Liver (tissue), 9 donors: ENCODE data around the gene RANGAP1. TPM values are rescaled to one million over a fixed set of nuclear protein-coding genes. Genes with fewer than 3 reads are reported as not detected.

Source experiments
- DNase-seq: peaks from one replicate; pipeline ENCODE4 v3.0.0-alpha.2; 2017; ENCODE audit warnings: low spot score
- H3K27ac ChIP-seq, 2 donors: one replicate each; pipeline ENCODE4 v1.7.0; 2013; ENCODE audit warnings: inconsistent platforms in 2 of 2, low read length in 2 of 2, control low read depth in 1 of 2, low read depth in 1 of 2, mild to moderate bottlenecking in 1 of 2
- H3K27me3 ChIP-seq, 4 donors: one replicate each; pipeline versions ENCODE4 v1.6.1 to v1.7.0; 2013; ENCODE audit warnings: low read length in 3 of 4, inconsistent platforms in 1 of 4, mild to moderate bottlenecking in 1 of 4, moderate library complexity in 1 of 4; ENCODE audit not compliant: control insufficient read depth in 4 of 4, insufficient read depth in 4 of 4
- H3K36me3 ChIP-seq, 4 donors: one replicate each; pipeline versions ENCODE4 v1.6.1 to v1.7.0; 2013; ENCODE audit warnings: low read length in 3 of 4, mild to moderate bottlenecking in 3 of 4, low read depth in 1 of 4, moderate library complexity in 1 of 4; ENCODE audit not compliant: control insufficient read depth in 4 of 4, insufficient read depth in 3 of 4
- H3K4me1 ChIP-seq, 4 donors: one replicate each; pipeline versions ENCODE4 v1.6.1 to v1.7.0; 2013; ENCODE audit warnings: low read length in 3 of 4, mild to moderate bottlenecking in 3 of 4, moderate library complexity in 1 of 4; ENCODE audit not compliant: control insufficient read depth in 4 of 4, insufficient read depth in 4 of 4
- H3K4me3 ChIP-seq, 3 donors: one replicate each; pipeline versions ENCODE4 v1.6.1 to v1.7.0; 2013; ENCODE audit warnings: low read length in 3 of 3, control low read depth in 1 of 3, low read depth in 1 of 3, mild to moderate bottlenecking in 1 of 3
- H3K9ac ChIP-seq, 2 donors: one replicate each; pipeline ENCODE4 v1.7.0; 2013; ENCODE audit warnings: low read length in 2 of 2, mild to moderate bottlenecking in 2 of 2, moderate library complexity in 2 of 2, control low read depth in 1 of 2, low read depth in 1 of 2
- H3K9me3 ChIP-seq, 4 donors: one replicate each; pipeline versions ENCODE4 v1.6.1 to v1.7.0; 2013; ENCODE audit warnings: low read length in 3 of 4; ENCODE audit not compliant: control insufficient read depth in 4 of 4
- ATF3 ChIP-seq: IDR thresholded peaks from 2 replicates; pipeline ENCODE4 v1.6.1; 2016; ENCODE audit warnings: antibody characterized with exemption
- CTCF ChIP-seq: fragments of 150-350 bp; IDR thresholded peaks from 2 replicates; pipeline ENCODE4 v1.5.1; 2017; ENCODE audit warnings: improper control_type of control experiment, low read depth, low read length; ENCODE audit not compliant: missing input control
- EGR1 ChIP-seq, 2 donors: IDR thresholded peaks; 2 replicates each; pipeline ENCODE4 v1.6.1; 2016 to 2018; ENCODE audit warnings: antibody characterized with exemption in 2 of 2, low read depth in 2 of 2
- FOXA1 ChIP-seq: IDR thresholded peaks from 2 replicates; pipeline ENCODE4 v1.6.1; 2016; ENCODE audit warnings: antibody characterized with exemption
- FOXA2 ChIP-seq: IDR thresholded peaks from 2 replicates; pipeline ENCODE4 v1.6.1; 2016; ENCODE audit warnings: antibody characterized with exemption
- GABPA ChIP-seq, 2 donors: IDR thresholded peaks in 1 of 2; conservative IDR thresholded peaks in 1 of 2; 2 replicates each; pipeline ENCODE4 v1.6.1; 2016; ENCODE audit warnings: antibody characterized with exemption in 2 of 2, mild to moderate bottlenecking in 1 of 2, moderate library complexity in 1 of 2
- HNF4A ChIP-seq, 2 donors: conservative IDR thresholded peaks; 2 replicates each; pipeline ENCODE4 v1.6.1; 2016; ENCODE audit warnings: antibody characterized with exemption in 2 of 2, mild to moderate bottlenecking in 2 of 2
- HNF4G ChIP-seq: IDR thresholded peaks from 2 replicates; pipeline ENCODE4 v1.6.1; 2016; ENCODE audit warnings: antibody characterized with exemption
- JUND ChIP-seq, 2 donors: IDR thresholded peaks; 2 replicates each; pipeline ENCODE4 v1.6.1; 2016; ENCODE audit warnings: antibody characterized with exemption in 2 of 2
- MAX ChIP-seq: IDR thresholded peaks from 2 replicates; pipeline ENCODE4 v1.6.1; 2016; ENCODE audit warnings: antibody characterized with exemption
- NR2F2 ChIP-seq: IDR thresholded peaks from 2 replicates; pipeline ENCODE4 v1.6.1; 2016; ENCODE audit warnings: antibody characterized with exemption
- RAD21 ChIP-seq, 2 donors: IDR thresholded peaks; 2 replicates each; pipeline ENCODE4 v1.6.1; 2016; ENCODE audit warnings: antibody characterized with exemption in 2 of 2, mild to moderate bottlenecking in 2 of 2
- REST ChIP-seq: IDR thresholded peaks from 2 replicates; pipeline ENCODE4 v1.6.1; 2016; ENCODE audit warnings: antibody characterized with exemption, mild to moderate bottlenecking
- RXRA ChIP-seq, 2 donors: IDR thresholded peaks; 2 replicates each; pipeline ENCODE4 v1.6.1; 2017 to 2018; ENCODE audit warnings: antibody characterized with exemption in 2 of 2, mild to moderate bottlenecking in 1 of 2
- SP1 ChIP-seq: IDR thresholded peaks from 2 replicates; pipeline ENCODE4 v1.6.1; 2018; ENCODE audit warnings: antibody characterized with exemption, mild to moderate bottlenecking
- YY1 ChIP-seq: IDR thresholded peaks from 2 replicates; pipeline ENCODE4 v1.6.1; 2016; ENCODE audit warnings: antibody characterized with exemption, mild to moderate bottlenecking
- ZBTB33 ChIP-seq: IDR thresholded peaks from 2 replicates; pipeline ENCODE4 v1.6.1; 2016; ENCODE audit warnings: antibody characterized with exemption
- WGBS: extraction: QIAGEN DNeasy Blood & Tissue Kit; methylation state at CpG from one replicate; pipeline ENCODE4 v1.1.7; 2013; 5-methylcytosine and 5-hydroxymethylcytosine counted together
- polyA plus RNA-seq, 2 donors: library from polyadenylated mRNA; stranded (reverse) in 1 of 2; unstranded in 1 of 2; fragments of 200-250 nt in 1 of 2; fragments of >200 nt in 1 of 2; fragmentation: Nextera tagmentation in 1 of 2; extraction: Ambion mirVana in 1 of 2; gene quantifications; one replicate each; pipeline versions ENCODE4 v1.2.1 to v1.2.3, GENCODE V29; 2013 to 2015
- total RNA-seq, 2 donors: library from RNA; depleted of rRNA; stranded (reverse); fragments of >200 nt; gene quantifications; one replicate each; pipeline ENCODE4 v1.2.3, GENCODE V29; 2014
- donor health status: healthy.
- donor health status: healthy.
- donor health status: healthy.
- donor health status: healthy.
- donor health status: healthy.

RANGAP1 gene
- total and polyA plus RNA-seq, 4 donors = 12.0 to 40.3 (median 33.3) TPM

- Histone ChIP-seq H3K36me3 (peaks cover 4 to 34% (median 12%) of the 10 kb centered on the region in 4 donors), H3K27ac (no peak overlapping the region), H3K4me1 (peaks cover 0 to under 1% (median 0%) of the 10 kb centered on the region in 4 donors), H3K27me3 (no peaks in the 10 kb centered on the region), H3K4me3 (no peak overlapping the region), H3K9ac (no peak overlapping the region), H3K9me3 (no peaks in the 10 kb centered on the region)
- WGBS = 95% methylated on average over 16 of the region's 16 CpGs
- no peak for DNase-seq
- TF ChIP-seq FOXA1 (no peak), MAX (no peak), HNF4G (no peak), ATF3 (no peak), RAD21 (IDR thresholded peaks at IDR 0.05) (no peak), GABPA (IDR thresholded peaks at IDR 0.05 in 1 of 2, conservative IDR thresholded peaks at IDR 0.05 in 1 of 2) (no peak), ZBTB33 (no peak), FOXA2 (no peak), YY1 (no peak), HNF4A (conservative IDR thresholded peaks at IDR 0.05) (no peak), NR2F2 (no peak), SP1 (no peak), EGR1 (IDR thresholded peaks at IDR 0.05; ENCODE audit: low read depth in 2 of 2) (no peak), REST (no peak), RXRA (IDR thresholded peaks at IDR 0.05) (no peak)
These were observed 34.6 kb upstream of the RANGAP1 start for GRCh38 chr22:41320416-41321240.

- Histone ChIP-seq H3K36me3 (peaks cover 0 to 5% (median under 1%) of the 10 kb centered on the region in 4 donors), H3K9me3 (no peaks in the 10 kb centered on the region), H3K4me1 (peaks cover 0 to 5% (median 0%) of the 10 kb centered on the region in 4 donors), H3K9ac (no peak overlapping the region), H3K27ac (no peak overlapping the region), H3K4me3 (no peak overlapping the region), H3K27me3 (no peaks in the 10 kb centered on the region)
- DNase-seq = no peak
- 86% methylated on average over 1 of the region's 1 CpG for WGBS
- TF ChIP-seq FOXA2 (no peak), EGR1 (IDR thresholded peaks at IDR 0.05; ENCODE audit: low read depth in 2 of 2) (no peak), RXRA (IDR thresholded peaks at IDR 0.05) (no peak), RAD21 (IDR thresholded peaks at IDR 0.05) (no peak), HNF4G (no peak), MAX (no peak), FOXA1 (no peak), NR2F2 (no peak), GABPA (IDR thresholded peaks at IDR 0.05 in 1 of 2, conservative IDR thresholded peaks at IDR 0.05 in 1 of 2) (no peak), CTCF (no peak), ATF3 (no peak), HNF4A (conservative IDR thresholded peaks at IDR 0.05) (no peak), ZBTB33 (no peak), JUND (IDR thresholded peaks at IDR 0.05) (no peak), SP1 (no peak)
These were observed 29.6 kb upstream of the RANGAP1 start for GRCh38 chr22:41315586-41315985.
